B cell (primary cell): ENCODE data around the gene PLAC1. TPM values are rescaled to one million over a fixed set of nuclear protein-coding genes. Genes with fewer than 3 reads are reported as not detected.

Source experiments
- ATAC-seq: fragments of 200-7000 bp; cut with Tn5 transposase; one replicate; pipeline ENCODE4 v1.10.0; 2021; ENCODE audit warnings: low read depth, mild to moderate bottlenecking, moderate number of reproducible peaks, moderate library complexity
- CTCF ChIA-PET: fragments of 350-600 bp; sonication (Branson Sonifier 250); formaldehyde crosslinking; loops from one replicate; lab custom pipeline; 2021; ENCODE audit warnings: antibody characterized with exemption, inconsistent platforms; lab: Charles Lee
- POLR2A ChIA-PET: fragments of 350-600 bp; sonication (Branson Sonifier 250); formaldehyde crosslinking; loops from one replicate; lab custom pipeline; 2021; ENCODE audit warnings: antibody characterized with exemption; lab: Charles Lee
- DNase-seq: peaks from one replicate; pipeline ENCODE4 v3.0.0; 2013
- H2AFZ ChIP-seq: 2 replicates; pipeline ENCODE4 v1.6.1; 2012; ENCODE audit warnings: mild to moderate bottlenecking, low read depth, low read length; ENCODE audit not compliant: insufficient read depth, poor library complexity, severe bottlenecking
- H3K27ac ChIP-seq, 2 donors: 1 replicate in 1 of 2; 2 replicates in 1 of 2; pipeline ENCODE4 v1.5.1; 2012 to 2013; ENCODE audit warnings: low read length in 2 of 2, mild to moderate bottlenecking in 2 of 2, moderate library complexity in 1 of 2
- H3K27me3 ChIP-seq, 4 experiments: fragments of 200-600 bp in 1 of 4; sonication (generic) in 1 of 4; replicated peaks in 1 of 4; 1 replicate in 2 of 4; 2 replicates in 2 of 4; pipeline versions ENCODE4 v1.6.1 to v1.7.0; 2013 to 2016; ENCODE audit warnings: low read length in 3 of 4, mild to moderate bottlenecking in 2 of 4, mixed read lengths in 1 of 4, moderate library complexity in 1 of 4; ENCODE audit not compliant: insufficient read depth in 4 of 4, control insufficient read depth in 3 of 4; ENCODE audit errors: control extremely low read depth in 1 of 4
- H3K36me3 ChIP-seq, 2 experiments: replicated peaks in 1 of 2; 1 replicate in 1 of 2; 2 replicates in 1 of 2; pipeline versions ENCODE4 v1.6.1 to v1.7.1; 2013; ENCODE audit warnings: low read length in 1 of 2; ENCODE audit not compliant: insufficient read depth in 2 of 2, control insufficient read depth in 1 of 2; ENCODE audit errors: control extremely low read depth in 1 of 2, extremely low read depth in 1 of 2
- H3K4me1 ChIP-seq, 2 donors: fragments of 200-600 bp in 1 of 2; sonication (generic) in 1 of 2; 1 replicate in 1 of 2; 2 replicates in 1 of 2; pipeline versions ENCODE4 v1.5.1 to v1.6.1; 2013 to 2017; ENCODE audit warnings: low read length in 2 of 2; ENCODE audit not compliant: control insufficient read depth in 2 of 2, insufficient read depth in 2 of 2
- H3K4me2 ChIP-seq: replicated peaks from 2 replicates; pipeline ENCODE3; 2012; ENCODE audit warnings: mild to moderate bottlenecking, low read depth, low read length; ENCODE audit not compliant: poor library complexity, severe bottlenecking
- H3K4me3 ChIP-seq, 5 experiments: fragments of 200-600 bp in 1 of 5; sonication (generic) in 1 of 5; 1 replicate in 3 of 5; 2 replicates in 2 of 5; pipeline versions ENCODE4 v1.5.1 to v1.7.0; 2011 to 2016; ENCODE audit warnings: low read length in 4 of 5, mild to moderate bottlenecking in 4 of 5, low read depth in 2 of 5, control low read depth in 1 of 5, moderate library complexity in 1 of 5; ENCODE audit not compliant: insufficient read depth in 1 of 5; ENCODE audit errors: control extremely low read depth in 1 of 5, extremely low read depth in 1 of 5
- H3K79me2 ChIP-seq: fragments of 200-600 bp; sonication (generic); one replicate; pipeline ENCODE4 v1.6.0; 2016; ENCODE audit warnings: low read length; ENCODE audit not compliant: control insufficient read depth, insufficient read depth
- H3K9ac ChIP-seq: fragments of 200-600 bp; sonication (generic); 2 replicates; pipeline ENCODE4 v1.6.1; 2017; ENCODE audit warnings: mild to moderate bottlenecking, low read length, moderate library complexity
- H3K9me3 ChIP-seq, 3 donors: one replicate each; pipeline versions ENCODE4 v1.6.1 to v1.7.1; 2013; ENCODE audit warnings: low read length in 2 of 3; ENCODE audit not compliant: control insufficient read depth in 2 of 3, insufficient read depth in 1 of 3; ENCODE audit errors: control extremely low read depth in 1 of 3
- H4K20me1 ChIP-seq: 2 replicates; pipeline ENCODE4 v1.6.0; 2012; ENCODE audit warnings: mild to moderate bottlenecking, low read length; ENCODE audit not compliant: insufficient read depth, control insufficient read depth, poor library complexity, severe bottlenecking
- H3K27ac Mint-ChIP-seq: one replicate; pipeline ENCODE4 v1.8.0; 2021; ENCODE audit warnings: mixed read lengths
- H3K27me3 Mint-ChIP-seq: one replicate; pipeline ENCODE4 v1.8.0; 2021; ENCODE audit warnings: mixed read lengths
- H3K4me1 Mint-ChIP-seq: one replicate; pipeline ENCODE4 v1.8.0; 2021; ENCODE audit warnings: mixed read lengths
- H3K4me3 Mint-ChIP-seq: one replicate; pipeline ENCODE4 v1.8.0; 2021; ENCODE audit warnings: mixed read lengths
- H3K9me3 Mint-ChIP-seq: one replicate; pipeline ENCODE4 v1.8.0; 2022; ENCODE audit warnings: mixed read lengths; ENCODE audit not compliant: insufficient read depth
- CTCF ChIP-seq: fragments of 200-600 bp; IDR thresholded peaks from one replicate; pipeline ENCODE4 v1.8.0; 2022; ENCODE audit warnings: antibody characterized with exemption, mild to moderate bottlenecking
- EZH2 ChIP-seq: IDR thresholded peaks from 2 replicates; pipeline ENCODE4 v1.6.1; 2012; ENCODE audit warnings: borderline replicate concordance, low read depth, mild to moderate bottlenecking, moderate library complexity, low read length; ENCODE audit not compliant: insufficient read depth, poor library complexity, severe bottlenecking
- WGBS: methylation state at CpG from one replicate; pipeline ENCODE4 v1.1.5; 2013; ENCODE audit warnings: missing lambda C conversion rate; ENCODE audit not compliant: insufficient coverage; 5-methylcytosine and 5-hydroxymethylcytosine counted together
- intact Hi-C: fragments of 100-400 bp; cut with micrococcal nuclease; formaldehyde crosslinking; loops from one replicate; pipeline ENCODE4 v1.10.0; 2022
- polyA plus RNA-seq: library from polyadenylated mRNA; depleted of rRNA; stranded (reverse); fragments of >200 nt; gene quantifications from 2 replicates; pipeline ENCODE4 v1.2.3, GENCODE V29; 2012
- total RNA-seq, 2 donors: library from RNA; stranded (reverse); fragments of 120-200 nt in 1 of 2; gene quantifications; 1 replicate in 1 of 2; 2 replicates in 1 of 2; pipeline versions ENCODE4 v1.2.3 to v1.2.4, GENCODE V29; 2013 to 2022

The PLAC1 gene
- total and polyA plus RNA-seq, 2 donors (not counting 1 experiment from before 2014, with no cell fraction given) = not detected

GRCh38 chrX:134573683-134574035, 84.6 kb downstream of the PLAC1 start:
- WGBS = no CpG with 5 or more reads among the region's 5 CpGs
- peaks cover 7% of the 10 kb centered on the region for H3K27me3 Mint-ChIP-seq
- H3K9me3 ChIP-seq = no peaks in the 10 kb centered on the region
- H3K27ac ChIP-seq = no peak overlapping the region
- intact Hi-C loops = no loop called here
- TF ChIP-seq CTCF = no peak
- no peak for TF ChIP-seq EZH2
- no peak overlapping the region for H3K4me2 ChIP-seq
- H3K9me3 Mint-ChIP-seq = no peaks in the 10 kb centered on the region
- no peak overlapping the region for H3K9ac ChIP-seq
- DNase-seq (no peak), ATAC-seq (no peak)
- no peaks in the 10 kb centered on the region for H3K4me1 ChIP-seq
- H3K27ac Mint-ChIP-seq = no peak overlapping the region
- H3K79me2 ChIP-seq = no peaks in the 10 kb centered on the region
- H3K36me3 ChIP-seq = no peaks in the 10 kb centered on the region
- H3K4me1 Mint-ChIP-seq = no peaks in the 10 kb centered on the region
- no peaks in the 10 kb centered on the region for H4K20me1 ChIP-seq
- no peak overlapping the region for H3K4me3 Mint-ChIP-seq
- ChIA-PET CTCF (no interaction called here), POLR2A (no interaction called here)
- no peaks in the 10 kb centered on the region for H3K27me3 ChIP-seq
- H2AFZ ChIP-seq = no peak overlapping the region
- no peak overlapping the region for H3K4me3 ChIP-seq

- Histone ChIP-seq H3K27ac (no peak overlapping the region), H3K79me2 (no peaks in the 10 kb centered on the region), H4K20me1 (no peaks in the 10 kb centered on the region), H3K4me1 (no peaks in the 10 kb centered on the region), H3K9ac (no peak overlapping the region), H2AFZ (no peak overlapping the region), H3K4me2 (no peak overlapping the region), H3K36me3 (no peaks in the 10 kb centered on the region), H3K9me3 (no peaks in the 10 kb centered on the region), H3K4me3 (no peak overlapping the region), H3K27me3 (no peaks in the 10 kb centered on the region)
- ChIA-PET POLR2A (no interaction called here), CTCF (no interaction called here)
- Mint-ChIP-seq H3K27ac (no peak overlapping the region), H3K27me3 (peaks cover 7% of the 10 kb centered on the region), H3K4me3 (no peak overlapping the region), H3K9me3 (no peaks in the 10 kb centered on the region), H3K4me1 (no peaks in the 10 kb centered on the region)
- DNase-seq = no peak
- intact Hi-C loops = no loop called here
- no CpG with 5 or more reads among the region's 5 CpGs for WGBS
- TF ChIP-seq CTCF (no peak), EZH2 (no peak)
- no peak for ATAC-seq
Measured at GRCh38 chrX:134572816-134573682, 85.2 kb downstream of the PLAC1 start.
